ENCODE results near the gene CYP27A1. TPM values are rescaled to one million over a fixed set of nuclear protein-coding genes. Genes with fewer than 3 reads are reported as not detected.

The CYP27A1 gene
- total and polyA plus RNA-seq, 9 of the 15 experiments (the other 6 are each of a cell fraction or from before 2014, with no cell fraction given): 0.20 TPM; not detected in 8

DNA sequence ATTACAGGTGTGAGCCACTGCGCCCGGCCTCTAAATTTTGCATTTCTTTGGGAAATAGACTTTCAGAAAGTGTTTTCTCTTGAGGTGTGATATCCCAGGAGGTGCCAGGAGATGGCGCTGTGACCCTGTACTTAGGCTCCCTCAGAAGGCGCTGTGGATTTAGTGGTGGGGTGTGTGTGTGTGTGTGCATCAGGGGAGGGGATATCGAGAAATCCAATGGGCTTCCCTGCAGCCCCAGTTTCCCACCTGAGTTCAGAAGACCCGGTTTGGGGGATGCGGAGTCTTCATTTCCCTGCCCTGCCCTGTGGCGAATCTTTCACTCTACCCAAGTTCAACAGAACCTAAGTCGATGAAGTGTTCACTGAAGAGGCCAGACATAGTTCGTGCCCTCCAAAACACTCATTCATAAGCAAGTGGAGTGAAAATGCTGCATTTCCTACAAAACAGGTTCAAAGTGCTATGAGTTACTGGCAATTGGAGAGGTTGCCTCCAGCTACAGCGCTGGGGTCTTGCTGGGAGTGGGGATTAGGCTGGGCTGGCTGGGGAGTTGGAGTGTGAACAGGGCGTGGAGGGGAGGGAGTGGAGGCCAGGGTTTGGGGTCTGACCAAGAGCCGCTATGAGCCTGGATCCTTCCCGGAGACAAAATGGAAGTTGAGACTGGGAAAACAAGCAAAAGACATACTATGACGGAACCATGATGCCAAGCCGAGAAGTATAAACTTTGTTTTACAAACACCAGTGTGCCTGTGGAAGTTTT is 71.1 kb downstream of the CYP27A1 start:
- Histone ChIP-seq H4K20me1 (replicated peaks; ENCODE audit: control insufficient read depth, insufficient read depth, low read length) (no peaks in the 10 kb centered on the region), H3K9me1 (ENCODE audit: control insufficient read depth, insufficient read depth, low read length) (no peaks in the 10 kb centered on the region), H3K4me3 (no peak overlapping the region), H3K9me3 (replicated peaks; ENCODE audit: control insufficient read depth, insufficient read depth, low read depth, low read length) (no peaks in the 10 kb centered on the region), H3K27ac (ENCODE audit: extremely low read depth, low read depth, low read length) (no peak overlapping the region), H3K36me3 (ENCODE audit: control insufficient read depth, insufficient read depth, low read length) (no peaks in the 10 kb centered on the region), H2AFZ (ENCODE audit: low read depth, low read length) (no peak overlapping the region), H3K9ac (ENCODE audit: insufficient read depth in 1 of 2, low read depth in 2 of 2, low read length in 2 of 2) (no peak overlapping the region), H3K4me1 (replicated peaks in 1 of 2; ENCODE audit: control insufficient read depth in 2 of 2, insufficient read depth in 2 of 2, low read length in 2 of 2) (no peaks in the 10 kb centered on the region; a peak in 1 of 5 replicates), H3K79me2 (ENCODE audit: control insufficient read depth, insufficient read depth, low read length) (no peaks in the 10 kb centered on the region), H3K27me3 (ENCODE audit: control insufficient read depth in 2 of 2, insufficient read depth in 2 of 2, low read length in 2 of 2) (peaks cover 0 to 27% of the 10 kb centered on the region in 2 experiments; a peak in 2 of 5 replicates), H3K4me2 (ENCODE audit: insufficient read depth, low read length) (no peak overlapping the region)
- POLR2A ChIA-PET: no interaction called here
- in situ Hi-C loops (cut with MboI) (loop anchor here (10.0 kb wide), 1 partner anchor 262 kb away; no protein-coding TSS in a partner anchor), intact Hi-C loops (cut with micrococcal nuclease) (loop anchor here (1.0 to 10.0 kb wide), 2 partner anchors 45 to 302 kb away; no protein-coding TSS in a partner anchor)
- peak; percentile 50 to 68 (median 52) for DNase-seq (ENCODE audit: extremely low read depth in 1 of 4, low spot score in 3 of 4)
- ATAC-seq: peak; percentile 86
- no TSS peak for BruUV-seq (replicated peaks)
- CTCF ChIA-PET (ENCODE audit: low intra/inter-chr PET ratio): interaction anchor here (0.7 to 1.7 kb wide), 4 partner anchors 45 to 255 kb away, joined by 3 to 10 read pairs (median 3); no protein-coding TSS in a partner anchor
- FAIRE-seq: peak; percentile 86
- WGBS (ENCODE audit: insufficient coverage, low coverage, missing lambda C conversion rate): 27% methylated on average over 12 of the region's 16 CpGs
- TF ChIP-seq NFYB (IDR thresholded peaks at IDR 0.05; ENCODE audit: extremely low read depth, insufficient read length): no peak
- TF ChIP-seq, protein P1, sequence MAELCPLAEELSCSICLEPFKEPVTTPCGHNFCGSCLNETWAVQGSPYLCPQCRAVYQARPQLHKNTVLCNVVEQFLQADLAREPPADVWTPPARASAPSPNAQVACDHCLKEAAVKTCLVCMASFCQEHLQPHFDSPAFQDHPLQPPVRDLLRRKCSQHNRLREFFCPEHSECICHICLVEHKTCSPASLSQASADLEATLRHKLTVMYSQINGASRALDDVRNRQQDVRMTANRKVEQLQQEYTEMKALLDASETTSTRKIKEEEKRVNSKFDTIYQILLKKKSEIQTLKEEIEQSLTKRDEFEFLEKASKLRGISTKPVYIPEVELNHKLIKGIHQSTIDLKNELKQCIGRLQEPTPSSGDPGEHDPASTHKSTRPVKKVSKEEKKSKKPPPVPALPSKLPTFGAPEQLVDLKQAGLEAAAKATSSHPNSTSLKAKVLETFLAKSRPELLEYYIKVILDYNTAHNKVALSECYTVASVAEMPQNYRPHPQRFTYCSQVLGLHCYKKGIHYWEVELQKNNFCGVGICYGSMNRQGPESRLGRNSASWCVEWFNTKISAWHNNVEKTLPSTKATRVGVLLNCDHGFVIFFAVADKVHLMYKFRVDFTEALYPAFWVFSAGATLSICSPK (IDR thresholded peaks at IDR 0.05; ENCODE audit: borderline replicate concordance): no peak
- no peak for TF ChIP-seq ZNF134 (CRISPR knock-in tag; conservative IDR thresholded peaks at IDR 0.05)
- peak; percentile 63 for TF ChIP-seq SMC3 (conservative IDR thresholded peaks at IDR 0.05; ENCODE audit: insufficient read depth, low read depth, low read length)
- 0 out of 4 replicates have a peak, but pooled peaks of 1 of the 2 experiments have one; percentile 7 for TF ChIP-seq RCOR1 (IDR thresholded peaks at IDR 0.05; ENCODE audit: borderline replicate concordance in 1 of 2, low read depth in 2 of 2, low read length in 2 of 2)
- TF ChIP-seq, protein P2, sequence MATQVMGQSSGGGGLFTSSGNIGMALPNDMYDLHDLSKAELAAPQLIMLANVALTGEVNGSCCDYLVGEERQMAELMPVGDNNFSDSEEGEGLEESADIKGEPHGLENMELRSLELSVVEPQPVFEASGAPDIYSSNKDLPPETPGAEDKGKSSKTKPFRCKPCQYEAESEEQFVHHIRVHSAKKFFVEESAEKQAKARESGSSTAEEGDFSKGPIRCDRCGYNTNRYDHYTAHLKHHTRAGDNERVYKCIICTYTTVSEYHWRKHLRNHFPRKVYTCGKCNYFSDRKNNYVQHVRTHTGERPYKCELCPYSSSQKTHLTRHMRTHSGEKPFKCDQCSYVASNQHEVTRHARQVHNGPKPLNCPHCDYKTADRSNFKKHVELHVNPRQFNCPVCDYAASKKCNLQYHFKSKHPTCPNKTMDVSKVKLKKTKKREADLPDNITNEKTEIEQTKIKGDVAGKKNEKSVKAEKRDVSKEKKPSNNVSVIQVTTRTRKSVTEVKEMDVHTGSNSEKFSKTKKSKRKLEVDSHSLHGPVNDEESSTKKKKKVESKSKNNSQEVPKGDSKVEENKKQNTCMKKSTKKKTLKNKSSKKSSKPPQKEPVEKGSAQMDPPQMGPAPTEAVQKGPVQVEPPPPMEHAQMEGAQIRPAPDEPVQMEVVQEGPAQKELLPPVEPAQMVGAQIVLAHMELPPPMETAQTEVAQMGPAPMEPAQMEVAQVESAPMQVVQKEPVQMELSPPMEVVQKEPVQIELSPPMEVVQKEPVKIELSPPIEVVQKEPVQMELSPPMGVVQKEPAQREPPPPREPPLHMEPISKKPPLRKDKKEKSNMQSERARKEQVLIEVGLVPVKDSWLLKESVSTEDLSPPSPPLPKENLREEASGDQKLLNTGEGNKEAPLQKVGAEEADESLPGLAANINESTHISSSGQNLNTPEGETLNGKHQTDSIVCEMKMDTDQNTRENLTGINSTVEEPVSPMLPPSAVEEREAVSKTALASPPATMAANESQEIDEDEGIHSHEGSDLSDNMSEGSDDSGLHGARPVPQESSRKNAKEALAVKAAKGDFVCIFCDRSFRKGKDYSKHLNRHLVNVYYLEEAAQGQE (IDR thresholded peaks at IDR 0.05; ENCODE audit: borderline replicate concordance): peak; percentile 60; the same call in 1 of the 2 replicates
- TF ChIP-seq, protein P2 (CRISPR knock-in tag; IDR thresholded peaks at IDR 0.05; ENCODE audit: low read depth): no peak
- TF ChIP-seq ZFP30 (CRISPR knock-in tag; IDR thresholded peaks at IDR 0.05; ENCODE audit: borderline replicate concordance): no peak
- TF ChIP-seq HMGN3 (IDR thresholded peaks at IDR 0.05; ENCODE audit: borderline replicate concordance, extremely low read depth, insufficient read length, low read depth, low read length): no peak
- no peak for TF ChIP-seq ARHGAP35 (IDR thresholded peaks at IDR 0.05; ENCODE audit: partially characterized antibody)
- no peak for TF ChIP-seq ZNF586 (CRISPR knock-in tag; conservative IDR thresholded peaks at IDR 0.05)

All from K562 (cell line).